H1 (cell line): ENCODE results near the gene TP63. TPM values are rescaled to one million over a fixed set of nuclear protein-coding genes. Genes with fewer than 3 reads are reported as not detected.

ENCODE experiments used
- ASH2L ChIP-seq: fragments of 200-600, 300-600 bp; sonication (generic); IDR thresholded peaks from one replicate; pipeline ENCODE4 v1.7.1; 2017; ENCODE audit warnings: low read length
- JUND ChIP-seq: IDR thresholded peaks from 2 replicates; pipeline ENCODE4 v1.6.1; 2011; ENCODE audit warnings: mild to moderate bottlenecking, improper control_type of control experiment, low read length
- MAFK ChIP-seq: IDR thresholded peaks from 2 replicates; pipeline ENCODE4 v1.6.1; 2012; ENCODE audit warnings: low read depth, mild to moderate bottlenecking, improper control_type of control experiment, low read length
- SAP30 ChIP-seq: fragments of 300-600 bp; sonication (generic); IDR thresholded peaks from 2 replicates; pipeline ENCODE4 v1.7.1; 2012; ENCODE audit warnings: low read length, moderate library complexity, mild to moderate bottlenecking, inconsistent platforms; ENCODE audit not compliant: insufficient read depth, insufficient replicate concordance
- SUZ12 ChIP-seq: fragments of 200-600 bp; sonication (generic); IDR thresholded peaks from 2 replicates; pipeline ENCODE4 v1.6.1; 2012; ENCODE audit warnings: mild to moderate bottlenecking, inconsistent platforms, low read length, moderate library complexity, mixed read lengths
- TBP ChIP-seq: IDR thresholded peaks from 2 replicates; pipeline ENCODE4 v1.6.1; 2011; ENCODE audit warnings: low read depth, low read length, improper control_type of control experiment
- polyA plus RNA-seq, 7 experiments: library from polyadenylated mRNA; depleted of rRNA in 3 of 7; stranded (reverse) in 5 of 7; unstranded in 2 of 7; fragments of >200 nt in 5 of 7; fragments of 200-250 nt in 2 of 7; gene quantifications; 1 replicate in 5 of 7; 2 replicates in 1 of 7; 4 replicates in 1 of 7; pipeline versions ENCODE4 v1.2.1 to v1.2.3, GENCODE V29; 2011 to 2013; ENCODE audit warnings: missing spikeins in 2 of 7, mixed read lengths in 2 of 7
- total RNA-seq: library from RNA; stranded (reverse); fragmentation: NEBNext Ultra II Directional; extraction: Animal tissue kit (Norgen Biotek cat#: 25700); gene quantifications from 2 replicates; pipeline ENCODE4 v1.2.1, GENCODE V29; 2021
- TF ChIP-seq, protein P1 (sequence below): fragments of 300-600 bp; sonication (generic); IDR thresholded peaks from 2 replicates; pipeline ENCODE4 v1.7.1; 2012; ENCODE audit warnings: low read length, moderate library complexity, mild to moderate bottlenecking, inconsistent platforms; ENCODE audit not compliant: insufficient replicate concordance
- TF ChIP-seq, protein P2 (sequence below): IDR thresholded peaks from 2 replicates; pipeline ENCODE4 v1.6.1; 2012; ENCODE audit warnings: inconsistent platforms

TP63 gene
- total and polyA plus RNA-seq, 2 of the 8 experiments (the other 6 are each of a cell fraction or from before 2014, with no cell fraction given): not detected

DNA sequence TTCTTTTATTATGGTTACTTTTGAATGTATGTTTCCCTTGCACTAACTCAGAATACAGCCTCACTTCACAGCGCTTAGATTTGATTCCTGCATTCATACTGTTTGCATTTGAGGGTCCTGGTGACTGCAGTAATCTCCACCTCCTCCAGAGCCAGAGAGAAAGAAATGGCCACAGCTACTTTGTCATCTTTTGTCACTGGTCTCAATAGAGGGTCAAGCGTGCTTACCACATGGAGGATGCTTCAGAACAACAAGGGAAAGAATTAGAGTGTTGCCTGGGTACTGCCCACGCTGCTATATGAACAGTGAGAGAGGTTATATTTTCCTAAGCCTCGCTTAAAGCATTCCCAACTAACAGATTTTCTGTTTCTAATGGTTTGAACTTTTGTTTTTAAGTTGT, 190.1 kb downstream of the TP63 start (continued):
- TF ChIP-seq, protein P1, sequence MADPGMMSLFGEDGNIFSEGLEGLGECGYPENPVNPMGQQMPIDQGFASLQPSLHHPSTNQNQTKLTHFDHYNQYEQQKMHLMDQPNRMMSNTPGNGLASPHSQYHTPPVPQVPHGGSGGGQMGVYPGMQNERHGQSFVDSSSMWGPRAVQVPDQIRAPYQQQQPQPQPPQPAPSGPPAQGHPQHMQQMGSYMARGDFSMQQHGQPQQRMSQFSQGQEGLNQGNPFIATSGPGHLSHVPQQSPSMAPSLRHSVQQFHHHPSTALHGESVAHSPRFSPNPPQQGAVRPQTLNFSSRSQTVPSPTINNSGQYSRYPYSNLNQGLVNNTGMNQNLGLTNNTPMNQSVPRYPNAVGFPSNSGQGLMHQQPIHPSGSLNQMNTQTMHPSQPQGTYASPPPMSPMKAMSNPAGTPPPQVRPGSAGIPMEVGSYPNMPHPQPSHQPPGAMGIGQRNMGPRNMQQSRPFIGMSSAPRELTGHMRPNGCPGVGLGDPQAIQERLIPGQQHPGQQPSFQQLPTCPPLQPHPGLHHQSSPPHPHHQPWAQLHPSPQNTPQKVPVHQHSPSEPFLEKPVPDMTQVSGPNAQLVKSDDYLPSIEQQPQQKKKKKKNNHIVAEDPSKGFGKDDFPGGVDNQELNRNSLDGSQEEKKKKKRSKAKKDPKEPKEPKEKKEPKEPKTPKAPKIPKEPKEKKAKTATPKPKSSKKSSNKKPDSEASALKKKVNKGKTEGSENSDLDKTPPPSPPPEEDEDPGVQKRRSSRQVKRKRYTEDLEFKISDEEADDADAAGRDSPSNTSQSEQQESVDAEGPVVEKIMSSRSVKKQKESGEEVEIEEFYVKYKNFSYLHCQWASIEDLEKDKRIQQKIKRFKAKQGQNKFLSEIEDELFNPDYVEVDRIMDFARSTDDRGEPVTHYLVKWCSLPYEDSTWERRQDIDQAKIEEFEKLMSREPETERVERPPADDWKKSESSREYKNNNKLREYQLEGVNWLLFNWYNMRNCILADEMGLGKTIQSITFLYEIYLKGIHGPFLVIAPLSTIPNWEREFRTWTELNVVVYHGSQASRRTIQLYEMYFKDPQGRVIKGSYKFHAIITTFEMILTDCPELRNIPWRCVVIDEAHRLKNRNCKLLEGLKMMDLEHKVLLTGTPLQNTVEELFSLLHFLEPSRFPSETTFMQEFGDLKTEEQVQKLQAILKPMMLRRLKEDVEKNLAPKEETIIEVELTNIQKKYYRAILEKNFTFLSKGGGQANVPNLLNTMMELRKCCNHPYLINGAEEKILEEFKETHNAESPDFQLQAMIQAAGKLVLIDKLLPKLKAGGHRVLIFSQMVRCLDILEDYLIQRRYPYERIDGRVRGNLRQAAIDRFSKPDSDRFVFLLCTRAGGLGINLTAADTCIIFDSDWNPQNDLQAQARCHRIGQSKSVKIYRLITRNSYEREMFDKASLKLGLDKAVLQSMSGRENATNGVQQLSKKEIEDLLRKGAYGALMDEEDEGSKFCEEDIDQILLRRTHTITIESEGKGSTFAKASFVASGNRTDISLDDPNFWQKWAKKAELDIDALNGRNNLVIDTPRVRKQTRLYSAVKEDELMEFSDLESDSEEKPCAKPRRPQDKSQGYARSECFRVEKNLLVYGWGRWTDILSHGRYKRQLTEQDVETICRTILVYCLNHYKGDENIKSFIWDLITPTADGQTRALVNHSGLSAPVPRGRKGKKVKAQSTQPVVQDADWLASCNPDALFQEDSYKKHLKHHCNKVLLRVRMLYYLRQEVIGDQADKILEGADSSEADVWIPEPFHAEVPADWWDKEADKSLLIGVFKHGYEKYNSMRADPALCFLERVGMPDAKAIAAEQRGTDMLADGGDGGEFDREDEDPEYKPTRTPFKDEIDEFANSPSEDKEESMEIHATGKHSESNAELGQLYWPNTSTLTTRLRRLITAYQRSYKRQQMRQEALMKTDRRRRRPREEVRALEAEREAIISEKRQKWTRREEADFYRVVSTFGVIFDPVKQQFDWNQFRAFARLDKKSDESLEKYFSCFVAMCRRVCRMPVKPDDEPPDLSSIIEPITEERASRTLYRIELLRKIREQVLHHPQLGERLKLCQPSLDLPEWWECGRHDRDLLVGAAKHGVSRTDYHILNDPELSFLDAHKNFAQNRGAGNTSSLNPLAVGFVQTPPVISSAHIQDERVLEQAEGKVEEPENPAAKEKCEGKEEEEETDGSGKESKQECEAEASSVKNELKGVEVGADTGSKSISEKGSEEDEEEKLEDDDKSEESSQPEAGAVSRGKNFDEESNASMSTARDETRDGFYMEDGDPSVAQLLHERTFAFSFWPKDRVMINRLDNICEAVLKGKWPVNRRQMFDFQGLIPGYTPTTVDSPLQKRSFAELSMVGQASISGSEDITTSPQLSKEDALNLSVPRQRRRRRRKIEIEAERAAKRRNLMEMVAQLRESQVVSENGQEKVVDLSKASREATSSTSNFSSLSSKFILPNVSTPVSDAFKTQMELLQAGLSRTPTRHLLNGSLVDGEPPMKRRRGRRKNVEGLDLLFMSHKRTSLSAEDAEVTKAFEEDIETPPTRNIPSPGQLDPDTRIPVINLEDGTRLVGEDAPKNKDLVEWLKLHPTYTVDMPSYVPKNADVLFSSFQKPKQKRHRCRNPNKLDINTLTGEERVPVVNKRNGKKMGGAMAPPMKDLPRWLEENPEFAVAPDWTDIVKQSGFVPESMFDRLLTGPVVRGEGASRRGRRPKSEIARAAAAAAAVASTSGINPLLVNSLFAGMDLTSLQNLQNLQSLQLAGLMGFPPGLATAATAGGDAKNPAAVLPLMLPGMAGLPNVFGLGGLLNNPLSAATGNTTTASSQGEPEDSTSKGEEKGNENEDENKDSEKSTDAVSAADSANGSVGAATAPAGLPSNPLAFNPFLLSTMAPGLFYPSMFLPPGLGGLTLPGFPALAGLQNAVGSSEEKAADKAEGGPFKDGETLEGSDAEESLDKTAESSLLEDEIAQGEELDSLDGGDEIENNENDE: no peak
- TF ChIP-seq SUZ12 (no peak), TBP (no peak), SAP30 (no peak), JUND (no peak), MAFK (no peak), ASH2L (no peak)
- TF ChIP-seq, protein P2, sequence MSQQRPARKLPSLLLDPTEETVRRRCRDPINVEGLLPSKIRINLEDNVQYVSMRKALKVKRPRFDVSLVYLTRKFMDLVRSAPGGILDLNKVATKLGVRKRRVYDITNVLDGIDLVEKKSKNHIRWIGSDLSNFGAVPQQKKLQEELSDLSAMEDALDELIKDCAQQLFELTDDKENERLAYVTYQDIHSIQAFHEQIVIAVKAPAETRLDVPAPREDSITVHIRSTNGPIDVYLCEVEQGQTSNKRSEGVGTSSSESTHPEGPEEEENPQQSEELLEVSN: no peak
